SW480 (cell line): ENCODE results near the gene AKAP13.
"Not testable (repeated sequence)": the region's sequence is repeated elsewhere in the genome, so short reads cannot be mapped to it uniquely, and the experiment has no call there.

Experiments used
- DNase-seq: peaks from one replicate; pipeline ENCODE4 v3.0.0-alpha.2; 2016; ENCODE audit warnings: low spot score

AKAP13 gene

DNA sequence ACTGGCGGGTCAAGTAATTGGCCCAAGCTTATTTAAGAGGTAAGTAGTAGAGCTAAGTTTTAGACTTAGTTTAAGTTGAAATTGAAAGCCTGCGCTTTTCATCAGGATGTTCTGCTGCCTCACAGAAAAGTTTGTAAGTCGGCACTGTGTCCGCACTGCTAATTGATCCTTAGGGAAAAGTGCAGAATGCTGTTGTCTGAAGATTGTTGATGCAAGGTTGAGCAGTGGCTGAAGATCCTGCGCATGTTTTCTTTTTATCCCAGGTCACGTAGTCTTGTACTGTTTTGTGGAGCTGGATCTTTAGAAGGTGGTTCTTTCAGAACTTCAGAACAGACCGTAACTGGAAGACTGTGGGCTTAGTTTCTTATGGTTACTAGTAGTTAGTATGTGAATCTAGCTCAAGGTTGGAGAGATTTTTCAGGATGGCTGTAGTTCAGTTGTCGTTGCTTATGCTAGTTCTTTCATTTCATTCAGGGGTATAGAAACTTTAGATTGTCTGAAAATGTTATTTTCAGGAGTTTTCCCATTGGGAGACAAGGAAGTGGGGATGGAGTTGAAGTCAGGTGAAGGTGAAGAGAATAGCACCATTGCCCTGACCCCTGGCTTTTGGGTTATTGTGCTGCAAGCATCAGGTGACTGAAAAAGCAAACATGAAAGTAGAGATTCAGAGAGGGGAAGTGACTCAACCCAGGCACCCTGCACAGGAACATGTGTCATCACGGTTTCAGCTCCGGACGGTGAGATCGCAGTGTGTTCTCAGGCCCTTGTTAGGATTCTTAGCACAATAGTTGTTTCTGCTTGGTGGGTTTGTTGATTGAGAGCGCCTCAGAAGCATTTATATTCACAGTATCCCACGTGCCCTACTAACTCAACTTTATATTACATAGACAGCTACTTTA lies 32.8 kb downstream of the AKAP13 start:
- peak; percentile 98 for DNase-seq

DNA sequence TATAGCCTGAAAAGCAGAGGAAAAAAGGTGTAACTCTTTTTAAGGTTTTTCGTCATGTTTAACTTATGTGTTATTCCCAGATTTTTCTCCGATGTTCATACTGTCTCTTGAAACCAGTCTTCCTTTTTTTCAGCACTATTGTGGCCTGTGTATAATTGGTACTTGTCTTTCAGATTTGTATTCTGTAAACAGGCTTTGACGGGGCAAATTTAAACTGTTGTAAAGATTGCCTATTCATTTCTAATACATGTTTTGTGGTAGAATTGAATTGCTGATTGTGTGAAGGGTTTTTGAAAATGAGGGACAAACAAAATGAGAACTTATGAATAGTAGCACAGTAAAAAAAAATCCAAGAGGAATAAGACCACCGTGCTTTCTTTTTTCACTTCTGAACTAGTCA lies 33.6 kb downstream of the AKAP13 start:
- DNase-seq = peak; percentile 22

DNA sequence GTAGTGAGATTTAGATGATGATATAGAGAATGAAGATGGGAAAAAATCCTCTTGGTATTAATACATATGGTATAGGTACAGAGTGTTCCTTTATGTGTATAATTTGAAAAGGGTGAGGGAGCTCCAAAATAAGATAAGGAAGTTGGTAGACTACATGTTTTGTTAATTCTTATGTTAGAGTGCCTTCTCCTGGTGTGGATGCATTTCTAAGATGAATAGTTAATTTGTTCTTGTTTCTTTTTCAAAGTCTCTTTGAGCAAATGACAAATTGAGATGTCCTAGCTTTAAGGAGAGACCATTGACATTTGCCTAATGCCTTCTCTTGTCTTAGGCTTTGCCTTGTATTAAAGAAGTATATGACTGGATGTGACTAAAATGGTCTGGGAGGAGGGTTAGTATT lies 34.1 kb downstream of the AKAP13 start:
- DNase-seq = peak; percentile 66

DNA sequence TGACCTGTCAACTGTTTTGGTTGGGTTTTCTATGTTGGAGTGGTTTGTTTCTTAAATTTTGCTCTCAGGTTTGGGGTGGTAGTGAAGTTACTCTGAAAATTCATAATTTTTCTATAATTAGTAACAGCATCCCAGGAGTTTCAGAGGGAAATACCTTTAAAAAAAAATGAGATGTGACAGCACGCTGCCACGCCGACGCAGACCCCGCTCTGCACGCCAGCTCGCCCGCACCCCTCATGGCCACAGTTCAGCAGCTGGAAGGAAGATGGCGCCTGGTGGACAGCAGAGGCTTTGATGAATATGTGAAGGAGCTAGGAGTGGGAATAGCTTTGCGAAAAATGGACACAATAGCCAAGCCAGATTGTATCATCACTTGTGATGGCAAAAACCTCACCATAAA lies 34.6 kb downstream of the AKAP13 start:
- no peak for DNase-seq

DNA sequence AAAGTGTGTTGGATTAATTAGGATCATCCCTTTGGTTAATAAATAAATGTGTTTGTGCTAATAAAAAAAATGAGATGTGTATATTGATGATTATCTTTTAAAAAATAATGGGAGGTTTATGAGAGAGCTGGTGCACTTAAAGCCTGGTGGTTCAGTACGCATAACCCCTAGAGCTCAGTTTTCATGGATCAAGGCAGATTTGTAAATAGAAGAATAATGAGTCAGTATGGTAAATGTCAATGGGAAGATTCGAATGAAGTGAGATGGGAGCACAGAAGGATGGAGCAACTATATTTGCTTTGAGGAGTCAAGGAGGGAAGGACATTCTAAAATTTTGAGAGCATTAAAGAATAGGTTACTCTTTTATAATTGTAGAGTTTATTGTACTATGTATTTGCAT lies 35.4 kb downstream of the AKAP13 start:
- DNase-seq = no peak

DNA sequence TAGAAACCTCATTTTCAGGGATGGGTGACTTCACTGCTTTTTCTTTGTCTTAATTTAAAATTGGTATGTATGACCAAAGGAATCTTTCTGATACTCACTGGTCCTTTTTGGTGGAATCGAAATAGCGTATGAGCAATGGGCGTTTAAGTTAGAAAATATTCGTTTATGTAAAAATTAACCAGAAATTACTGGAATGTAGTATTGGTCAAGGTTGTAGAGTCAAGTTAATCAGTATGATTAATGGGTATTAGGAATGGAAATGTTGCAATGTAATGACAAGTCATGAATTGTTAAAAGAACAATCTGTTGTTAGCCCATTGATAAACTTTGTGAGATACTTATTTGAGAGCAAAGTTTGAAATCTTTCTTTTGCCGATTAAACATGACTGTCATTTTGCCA lies 36.9 kb downstream of the AKAP13 start:
- DNase-seq = no peak

DNA sequence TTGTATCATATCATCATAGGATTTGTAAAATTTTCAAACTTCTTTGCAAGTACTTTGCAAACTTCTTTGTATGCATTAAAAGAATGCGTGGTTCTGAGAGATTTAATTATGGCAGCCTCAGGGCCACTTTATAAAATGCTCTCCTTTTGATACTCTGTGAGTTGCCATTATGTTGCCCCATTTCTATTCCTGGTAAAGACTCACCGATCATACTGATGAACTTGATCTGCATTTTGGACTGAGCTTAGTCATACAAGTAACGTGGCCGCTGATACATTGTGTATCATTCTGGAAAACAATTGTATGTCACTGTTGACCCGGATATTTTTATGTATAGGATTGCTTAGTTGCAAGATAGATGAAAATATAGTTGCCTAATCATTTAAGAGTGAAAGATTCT lies 38.8 kb downstream of the AKAP13 start:
- DNase-seq = no peak

DNA sequence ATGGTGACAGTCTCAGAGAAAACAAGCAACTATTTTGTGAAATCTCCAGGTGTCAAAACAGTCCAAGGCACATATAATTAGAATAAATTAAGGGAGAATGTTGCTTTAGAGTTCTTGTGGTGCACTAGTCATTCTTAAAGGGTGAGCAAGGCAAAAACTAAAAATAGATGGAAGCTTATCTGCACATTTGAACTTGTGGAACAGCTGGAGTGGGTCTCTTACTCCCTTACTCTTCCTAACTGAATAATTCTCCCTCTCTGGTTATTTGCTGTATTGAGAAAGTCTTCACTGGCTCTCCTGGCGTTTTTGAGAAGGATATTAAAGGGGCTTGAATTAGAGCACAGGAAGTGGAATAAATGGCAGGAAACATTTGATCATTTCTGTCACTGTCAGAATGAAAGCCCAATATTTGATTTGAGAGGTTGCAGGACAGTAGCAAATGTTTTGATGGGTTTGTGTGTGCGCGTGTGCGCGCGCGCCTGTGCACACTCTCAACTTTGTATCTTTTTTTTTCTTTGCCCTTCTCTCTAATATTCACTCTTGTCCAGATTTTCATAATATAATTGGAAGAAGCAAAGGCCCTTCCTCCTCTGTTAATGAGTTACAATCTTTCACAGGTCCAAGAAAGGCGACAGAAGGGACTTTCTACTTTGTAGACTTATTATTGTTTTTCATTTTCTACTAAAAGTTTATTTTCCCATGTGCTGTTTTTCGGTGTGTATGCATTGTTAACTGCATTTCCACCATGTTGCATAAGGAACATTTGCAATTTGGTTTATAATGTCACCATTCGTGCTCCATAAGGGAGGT lies 40.9 kb downstream of the AKAP13 start:
- no peak for DNase-seq

DNA sequence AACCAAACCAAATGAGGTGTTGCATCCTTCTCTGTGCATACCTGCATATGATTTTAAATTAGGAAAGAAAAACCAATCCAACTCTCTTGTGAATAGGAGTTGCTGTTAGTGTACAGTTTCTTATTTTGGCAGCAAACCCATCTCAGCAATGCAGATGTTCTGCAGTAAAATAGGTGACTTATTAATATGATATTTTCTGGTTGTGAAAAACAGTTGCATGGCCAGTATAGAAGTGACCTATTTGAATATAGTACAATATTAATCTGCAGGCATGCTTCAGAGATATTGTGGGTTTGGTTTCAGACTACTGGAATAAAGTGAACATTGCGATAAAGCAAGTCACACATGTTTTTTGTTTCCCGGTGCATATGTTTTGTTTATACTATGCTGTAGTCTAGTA lies 42.2 kb downstream of the AKAP13 start:
- no peak for DNase-seq

DNA sequence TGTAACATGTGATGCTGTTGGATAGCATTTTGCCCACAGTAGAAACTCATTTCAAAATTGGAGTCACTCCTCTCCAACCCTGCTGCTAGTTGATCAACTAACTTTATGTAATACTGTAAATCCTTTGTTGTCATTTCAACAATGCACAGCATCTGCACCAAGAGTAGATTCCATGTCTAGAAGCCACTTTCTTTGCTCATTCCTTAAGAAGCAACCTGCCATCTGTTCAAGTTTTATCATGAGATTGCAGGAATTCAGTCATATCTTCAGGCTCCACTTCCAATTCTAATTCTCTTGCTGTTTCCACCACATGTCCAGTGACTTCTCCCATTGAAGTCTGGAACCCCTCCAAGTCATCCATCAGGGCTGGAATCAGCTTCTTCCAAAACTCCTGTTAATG lies 42.9 kb downstream of the AKAP13 start:
- no peak for DNase-seq

DNA sequence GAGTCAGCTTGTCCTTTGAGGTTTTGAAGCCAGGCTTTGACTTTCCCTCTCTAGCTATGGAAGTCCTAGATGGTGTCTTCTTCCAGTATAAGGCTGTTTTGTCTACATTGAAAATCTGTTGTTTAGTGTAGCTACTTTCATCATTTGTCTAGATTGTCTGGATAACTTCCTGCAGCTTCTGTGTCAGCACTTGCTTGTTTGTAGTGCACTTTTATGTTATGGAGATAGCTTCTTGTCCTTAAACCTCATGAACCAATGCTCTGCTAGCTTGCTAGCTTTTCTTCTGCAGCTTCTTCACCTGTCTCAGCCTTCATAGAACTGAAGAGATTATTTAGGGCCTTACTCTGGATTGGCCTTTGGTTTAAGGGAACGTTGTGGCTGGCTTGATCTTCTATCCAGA lies 43.8 kb downstream of the AKAP13 start:
- no peak for DNase-seq

DNA sequence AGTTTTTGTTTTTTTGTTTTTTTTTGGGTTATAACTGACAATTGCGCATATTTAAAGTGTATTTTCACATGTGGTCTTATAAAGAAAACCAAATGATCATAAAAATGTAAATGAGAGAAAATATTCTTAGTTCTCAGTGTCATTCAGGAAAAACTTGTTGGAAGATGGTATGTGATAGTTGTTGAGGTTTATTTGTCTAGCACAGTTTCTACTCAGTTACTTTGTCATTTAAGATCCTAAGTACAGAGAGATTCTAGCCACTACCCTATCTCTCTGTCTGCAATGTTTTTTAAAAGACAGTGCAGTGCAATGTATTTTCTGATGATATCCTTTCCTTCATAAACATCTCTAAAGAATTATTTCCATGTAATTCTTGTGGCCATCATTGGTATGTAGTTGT lies 46.1 kb downstream of the AKAP13 start:
- no peak for DNase-seq

DNA sequence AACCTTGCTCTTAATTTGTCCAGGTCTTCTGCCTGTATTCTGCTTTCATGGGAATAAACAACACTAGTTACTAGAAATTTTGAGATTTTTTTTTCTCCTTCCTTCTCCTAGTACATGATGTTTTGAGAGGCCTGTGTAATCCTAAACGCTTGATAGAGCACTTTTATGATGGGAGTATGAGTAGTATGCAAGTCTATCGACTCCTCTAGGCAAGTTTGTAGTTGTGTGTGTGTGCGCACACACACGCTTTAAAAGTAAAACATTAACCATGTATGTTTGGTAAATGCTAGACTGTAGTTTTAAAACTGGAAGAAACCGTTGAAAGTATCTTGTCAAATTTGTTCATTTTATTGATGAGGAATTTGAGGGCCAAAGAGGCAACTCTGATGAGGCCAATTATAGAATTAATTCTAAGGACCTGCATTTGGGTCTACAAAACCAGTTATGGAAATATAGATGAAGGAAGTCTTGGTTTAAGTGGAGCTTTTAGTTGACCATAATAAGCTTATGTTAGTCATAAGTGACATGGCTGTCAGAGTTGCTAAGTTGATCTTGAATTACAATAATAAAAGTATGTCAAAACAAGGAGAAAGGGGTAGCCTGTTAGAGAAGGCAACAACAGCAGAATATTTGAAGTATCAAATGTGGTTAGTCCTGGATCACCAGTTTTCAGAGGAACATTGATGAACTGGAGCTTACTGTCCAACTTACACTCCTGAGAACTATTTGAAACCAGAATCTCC lies 47.1 kb downstream of the AKAP13 start:
- no peak for DNase-seq

DNA sequence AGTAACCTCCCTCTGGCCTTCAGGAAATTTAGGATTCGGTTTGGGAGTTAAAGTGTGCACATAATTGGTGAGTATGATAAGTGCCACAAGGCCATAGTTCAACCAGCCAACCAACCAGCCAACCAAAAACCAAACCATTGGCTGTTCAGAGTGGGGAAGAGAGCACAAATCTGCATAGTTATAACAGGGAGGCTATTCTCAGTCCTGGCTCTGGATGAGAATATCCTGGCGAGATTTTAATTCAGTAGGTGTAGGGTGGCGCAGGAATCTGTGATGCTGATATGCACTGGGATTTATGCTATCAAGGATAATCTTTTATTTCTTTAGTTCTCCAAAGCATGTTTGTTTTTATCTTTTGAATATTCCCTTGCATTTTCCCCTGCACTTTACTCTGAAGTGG lies 49.1 kb downstream of the AKAP13 start:
- no peak for DNase-seq

DNA sequence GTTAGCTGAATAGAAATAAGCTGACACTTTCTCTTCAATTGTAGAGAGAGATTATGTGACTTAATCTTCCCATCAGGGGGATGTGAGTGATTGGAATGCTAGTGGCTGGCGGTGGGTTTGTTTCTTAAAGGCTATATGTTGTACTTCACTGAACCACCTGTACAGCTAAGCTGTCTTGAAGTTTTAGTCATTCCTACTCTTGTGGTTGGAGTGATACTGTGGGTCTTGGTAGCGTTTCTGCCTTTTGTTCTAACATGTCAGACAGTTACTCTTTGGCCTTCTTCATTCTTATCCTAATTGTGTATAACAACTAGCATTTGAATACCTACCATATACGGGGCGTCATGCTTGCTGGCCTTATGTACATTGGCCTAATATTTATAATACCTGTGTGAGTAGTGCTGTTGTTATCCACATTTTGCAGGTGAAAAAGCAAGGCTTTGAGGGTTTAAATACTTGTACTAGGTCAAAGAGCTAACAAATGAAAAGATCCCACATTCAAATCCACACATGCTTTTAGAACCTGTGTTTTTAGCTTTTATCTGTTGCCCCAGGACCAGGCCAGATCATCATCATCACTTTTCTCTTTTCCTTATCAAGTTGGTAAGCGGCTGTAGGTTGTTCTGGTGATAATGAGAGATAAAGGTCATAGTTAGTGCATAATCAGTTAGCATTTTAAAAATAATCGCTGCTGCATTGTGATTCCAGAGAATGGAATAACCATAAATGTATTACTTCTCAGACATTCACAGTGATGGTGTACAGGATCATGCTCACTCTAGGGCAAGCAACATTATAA lies 50.2 kb downstream of the AKAP13 start:
- DNase-seq = no peak

DNA sequence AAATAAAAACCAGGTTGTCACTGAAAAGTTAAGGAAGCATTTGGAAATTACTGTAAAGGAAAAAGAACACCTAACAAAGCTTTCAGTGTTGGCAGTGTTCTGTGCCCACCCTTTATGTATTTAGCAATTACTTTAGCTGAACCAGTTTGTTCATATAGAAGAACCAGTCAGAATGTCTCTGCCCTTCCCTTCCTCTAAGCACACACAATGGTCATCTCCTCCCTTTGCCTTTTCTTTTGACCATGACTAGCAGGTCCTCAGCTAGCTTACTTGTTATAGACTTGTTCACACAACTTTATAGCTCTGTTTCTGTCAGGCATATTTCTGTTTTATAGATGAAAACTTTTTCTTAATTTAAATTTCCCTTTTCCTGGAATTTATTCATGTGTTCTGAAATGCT lies 59.6 kb downstream of the AKAP13 start:
- no peak for DNase-seq

DNA sequence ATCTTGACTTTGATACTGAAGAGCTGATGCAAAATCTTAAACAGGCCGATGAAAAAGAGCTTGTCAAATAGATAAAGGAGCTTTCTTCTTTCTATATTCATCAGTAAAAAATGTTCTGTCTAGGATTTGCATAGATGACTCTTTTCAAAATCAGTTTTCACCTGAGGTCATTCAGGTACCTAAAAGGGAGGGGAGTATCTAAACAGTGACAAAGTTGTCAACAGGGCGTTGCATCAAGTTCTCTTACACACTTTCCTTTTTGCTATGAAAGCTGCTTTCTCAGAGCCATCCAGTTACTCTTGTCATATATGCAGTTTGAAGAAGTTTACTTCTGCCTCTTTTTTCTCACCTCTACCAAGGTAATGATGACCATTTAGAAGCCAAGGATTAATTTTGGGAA lies 60.0 kb downstream of the AKAP13 start:
- no peak for DNase-seq

DNA sequence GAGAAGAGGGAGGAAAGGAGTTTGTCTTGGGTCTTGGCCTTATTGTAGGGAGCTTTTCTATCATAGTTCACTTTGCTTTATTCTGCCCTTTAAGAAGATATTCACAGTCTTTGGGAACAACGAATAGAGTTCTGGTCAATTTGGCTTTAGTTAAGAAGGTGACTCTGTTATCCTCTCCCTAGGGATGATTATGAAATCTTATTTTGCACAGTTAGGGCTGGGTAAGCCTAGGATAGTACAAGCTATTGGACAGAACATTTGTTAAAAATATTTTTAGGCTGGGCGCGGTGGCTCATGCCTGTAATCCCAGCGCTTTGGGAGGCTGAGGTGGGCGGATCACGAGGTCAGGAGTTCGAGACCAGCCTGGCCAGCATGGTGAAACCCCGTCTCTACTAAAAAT lies 61.5 kb downstream of the AKAP13 start:
- not testable (repeated sequence) for DNase-seq

DNA sequence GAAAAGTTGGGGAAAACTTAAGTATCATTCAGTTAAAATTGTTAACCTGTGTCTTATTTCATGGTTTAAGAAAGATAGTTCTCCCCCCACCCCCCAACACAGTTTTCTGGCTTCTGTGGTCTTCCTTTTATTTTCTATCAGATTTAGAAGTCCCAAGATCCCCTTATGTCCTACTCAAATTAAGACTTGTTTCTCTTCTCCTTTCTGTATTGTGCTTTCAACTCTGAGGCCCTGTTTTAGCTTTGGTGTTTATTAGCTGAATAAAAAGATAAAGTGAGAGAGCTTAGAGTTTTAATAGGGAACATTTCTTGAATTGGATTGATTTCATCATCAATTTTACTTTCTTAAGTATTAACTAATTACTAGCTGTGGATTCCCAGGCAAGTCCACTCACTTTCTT lies 62.6 kb downstream of the AKAP13 start:
- DNase-seq = no peak

DNA sequence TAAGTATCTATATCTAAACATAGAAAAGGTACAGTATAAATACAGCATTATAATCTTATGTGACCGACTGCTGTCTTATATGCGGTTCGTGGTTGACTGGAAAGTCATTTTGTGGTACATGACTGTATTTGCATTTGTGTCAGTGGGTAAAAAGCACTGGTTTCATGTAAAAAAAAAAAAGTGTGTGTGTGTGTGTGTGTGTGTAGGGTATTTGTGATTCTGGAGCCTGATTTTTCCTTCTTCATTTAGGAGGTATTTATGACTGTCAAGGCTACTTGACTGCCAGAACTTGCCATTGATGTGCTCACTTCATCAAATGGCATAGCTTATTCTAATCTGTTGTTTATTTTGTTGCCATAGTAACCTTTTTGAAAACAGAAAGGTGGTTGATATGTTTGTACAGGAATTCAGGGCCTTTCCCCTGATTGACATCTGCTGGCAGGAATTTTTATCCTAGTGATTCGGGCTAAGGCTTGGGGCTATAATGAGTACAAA lies 63.2 kb downstream of the AKAP13 start:
- peak; percentile 96 for DNase-seq

DNA sequence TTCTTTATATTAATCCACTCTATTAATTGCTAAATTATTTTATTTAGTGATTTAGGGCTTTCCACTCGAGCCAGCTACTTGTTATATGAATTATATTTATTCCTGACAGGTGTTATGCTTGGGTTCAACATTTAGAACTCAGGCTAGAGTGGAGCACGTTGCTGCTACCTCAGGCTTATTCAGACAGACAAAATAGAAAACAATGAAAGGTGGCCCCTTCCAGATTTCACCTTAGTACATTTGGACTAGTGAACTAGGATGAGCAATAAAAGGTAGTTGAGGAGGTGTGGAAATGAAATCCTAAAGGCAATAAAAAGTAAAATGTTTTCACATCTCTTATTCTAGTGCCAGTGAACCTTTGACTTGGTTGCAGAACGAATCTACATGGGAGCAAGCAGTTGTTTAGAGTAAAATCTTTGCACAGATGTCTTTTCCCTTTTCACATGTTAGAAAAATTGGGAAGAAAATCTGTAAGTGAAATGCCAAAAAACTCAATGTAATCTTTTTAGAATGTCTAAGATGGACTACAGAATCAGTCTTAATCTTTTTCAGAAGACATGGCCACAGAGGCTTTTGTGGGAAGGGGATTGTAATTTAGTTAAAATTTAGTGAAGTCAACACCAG lies 63.8 kb downstream of the AKAP13 start:
- no peak for DNase-seq
